Activated CD4-positive, alpha-beta T cell treated with anti-CD3 and anti-CD28 coated beads, Interleukin-2, amount 50 U/mL, for 24 hours (primary cell): Measurements from ENCODE around the gene PCDHB8.
"Not testable (repeated sequence)": the region's sequence is repeated elsewhere in the genome, so short reads cannot be mapped to it uniquely, and the experiment has no call there.

Experiments
- DNase-seq, 2 donors: peaks; one replicate each; pipeline ENCODE4 v3.0.0-alpha.2; 2020; ENCODE audit warnings: low read depth in 1 of 2, low spot score in 1 of 2

The PCDHB8 gene

DNA sequence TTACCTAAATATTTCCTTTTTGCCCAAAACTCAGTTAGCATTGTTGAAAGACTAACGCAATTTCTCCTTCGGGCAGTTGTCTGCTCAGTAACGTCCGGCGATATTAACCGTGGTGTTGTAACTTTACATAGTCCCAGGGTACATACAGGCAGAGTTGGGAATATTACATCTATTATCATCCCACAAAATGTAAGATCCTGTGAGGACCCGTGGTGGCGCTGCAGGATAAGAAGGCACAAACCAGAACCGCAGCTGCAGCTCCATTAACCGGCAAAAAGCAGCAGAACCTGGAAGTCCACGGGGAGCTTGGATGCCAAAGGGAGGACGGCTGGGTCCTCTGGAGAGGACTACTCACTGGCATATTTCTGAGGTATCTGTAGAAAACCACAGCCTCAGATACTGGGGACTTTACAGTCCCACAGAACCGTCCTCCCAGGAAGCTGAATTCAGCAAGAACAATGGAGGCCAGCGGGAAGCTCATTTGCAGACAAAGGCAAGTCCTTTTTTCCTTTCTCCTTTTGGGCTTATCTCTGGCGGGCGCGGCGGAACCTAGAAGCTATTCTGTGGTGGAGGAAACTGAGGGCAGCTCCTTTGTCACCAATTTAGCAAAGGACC is at the start of gene PCDHB8:
PCDHB8 (plus strand) TSS at position 214 of the 615 bp plus-strand sequence; CDS start at position 459, 245 bp downstream.
- DNase-seq, result not testable (repeated sequence)

DNA sequence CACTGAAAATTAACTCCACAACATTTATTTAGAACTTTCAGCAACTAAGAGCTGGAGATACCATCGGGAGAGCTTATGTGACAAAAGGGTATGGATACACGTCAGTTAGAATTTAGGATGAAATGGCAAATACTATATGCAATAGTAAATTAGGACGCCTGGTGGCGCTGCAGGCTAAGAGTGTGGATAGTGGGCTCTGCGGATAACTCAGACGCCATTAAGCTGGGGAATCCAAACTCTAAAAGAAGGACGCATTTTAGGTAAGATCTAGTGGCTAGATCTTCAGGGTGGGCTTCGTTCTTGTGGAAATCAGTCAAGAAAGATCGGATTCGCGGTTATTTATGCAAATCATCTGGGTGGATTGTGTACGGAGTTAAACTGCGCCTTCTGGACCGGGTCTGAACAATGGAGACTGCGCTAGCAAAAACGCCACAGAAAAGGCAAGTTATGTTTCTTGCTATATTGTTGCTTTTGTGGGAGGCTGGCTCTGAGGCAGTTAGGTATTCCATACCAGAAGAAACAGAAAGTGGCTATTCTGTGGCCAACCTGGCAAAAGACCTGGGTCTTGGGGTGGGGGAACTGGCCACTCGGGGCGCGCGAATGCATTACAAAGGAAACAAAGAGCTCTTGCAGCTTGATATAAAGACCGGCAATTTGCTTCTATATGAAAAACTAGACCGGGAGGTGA is 42.4 kb upstream of the PCDHB8 start, which contains the start of gene PCDHB5:
PCDHB5 (plus strand) TSS at position 177 of the 688 bp plus-strand sequence; CDS start at position 406, 229 bp downstream.
- DNase-seq, result no peak

DNA sequence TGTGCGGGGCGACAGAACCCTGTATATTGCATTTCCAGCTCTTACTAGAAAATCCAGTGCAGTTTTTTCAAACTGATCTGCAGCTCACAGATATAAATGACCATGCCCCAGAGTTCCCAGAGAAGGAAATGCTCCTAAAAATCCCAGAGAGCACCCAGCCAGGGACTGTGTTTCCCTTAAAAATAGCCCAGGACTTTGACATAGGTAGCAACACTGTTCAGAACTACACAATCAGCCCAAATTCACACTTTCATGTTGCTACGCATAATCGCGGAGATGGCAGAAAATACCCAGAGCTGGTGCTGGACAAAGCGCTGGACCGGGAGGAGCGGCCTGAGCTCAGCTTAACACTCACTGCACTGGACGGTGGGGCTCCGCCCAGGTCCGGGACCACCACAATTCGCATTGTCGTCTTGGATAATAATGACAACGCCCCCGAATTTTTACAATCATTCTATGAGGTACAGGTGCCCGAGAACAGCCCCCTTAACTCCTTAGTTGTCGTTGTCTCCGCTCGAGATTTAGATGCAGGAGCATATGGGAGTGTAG is 41.8 kb upstream of the PCDHB8 start:
- DNase-seq, result no peak

DNA sequence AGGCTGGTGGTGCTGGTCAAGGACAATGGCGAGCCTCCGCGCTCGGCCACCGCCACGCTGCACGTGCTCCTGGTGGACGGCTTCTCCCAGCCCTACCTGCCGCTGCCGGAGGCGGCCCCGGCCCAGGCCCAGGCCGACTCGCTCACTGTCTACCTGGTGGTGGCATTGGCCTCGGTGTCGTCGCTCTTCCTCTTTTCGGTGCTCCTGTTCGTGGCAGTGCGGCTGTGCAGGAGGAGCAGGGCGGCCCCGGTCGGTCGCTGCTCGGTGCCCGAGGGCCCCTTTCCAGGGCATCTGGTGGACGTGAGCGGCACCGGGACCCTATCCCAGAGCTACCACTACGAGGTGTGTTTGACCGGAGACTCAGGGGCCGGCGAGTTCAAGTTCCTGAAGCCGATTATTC is 40.2 kb upstream of the PCDHB8 start:
- not testable (repeated sequence) for DNase-seq

DNA sequence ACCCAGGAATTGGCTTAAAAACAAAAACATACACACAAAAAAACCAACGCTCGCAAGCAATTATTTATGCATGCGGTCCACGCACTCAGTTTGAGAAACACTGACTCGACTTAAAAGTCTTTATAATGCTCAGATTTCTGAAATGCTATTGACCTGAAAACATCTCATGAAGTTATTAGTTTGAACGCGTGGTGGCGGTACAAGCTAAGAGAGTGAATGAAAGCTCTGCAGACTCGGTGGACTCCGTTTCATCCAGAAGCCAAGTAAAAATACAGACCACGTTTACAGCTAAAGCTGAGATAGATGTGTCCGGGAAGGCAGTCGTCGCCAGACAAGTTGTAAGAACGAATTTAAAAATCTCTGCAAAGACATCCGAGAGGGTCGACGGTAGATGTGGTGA is 27.8 kb upstream of the PCDHB8 start, which contains the start of gene PCDHB6:
PCDHB6 (plus strand) TSS at position 246 of the 400 bp plus-strand sequence. CDS start 201 bp downstream, outside the sequence.
- no peak for DNase-seq

DNA sequence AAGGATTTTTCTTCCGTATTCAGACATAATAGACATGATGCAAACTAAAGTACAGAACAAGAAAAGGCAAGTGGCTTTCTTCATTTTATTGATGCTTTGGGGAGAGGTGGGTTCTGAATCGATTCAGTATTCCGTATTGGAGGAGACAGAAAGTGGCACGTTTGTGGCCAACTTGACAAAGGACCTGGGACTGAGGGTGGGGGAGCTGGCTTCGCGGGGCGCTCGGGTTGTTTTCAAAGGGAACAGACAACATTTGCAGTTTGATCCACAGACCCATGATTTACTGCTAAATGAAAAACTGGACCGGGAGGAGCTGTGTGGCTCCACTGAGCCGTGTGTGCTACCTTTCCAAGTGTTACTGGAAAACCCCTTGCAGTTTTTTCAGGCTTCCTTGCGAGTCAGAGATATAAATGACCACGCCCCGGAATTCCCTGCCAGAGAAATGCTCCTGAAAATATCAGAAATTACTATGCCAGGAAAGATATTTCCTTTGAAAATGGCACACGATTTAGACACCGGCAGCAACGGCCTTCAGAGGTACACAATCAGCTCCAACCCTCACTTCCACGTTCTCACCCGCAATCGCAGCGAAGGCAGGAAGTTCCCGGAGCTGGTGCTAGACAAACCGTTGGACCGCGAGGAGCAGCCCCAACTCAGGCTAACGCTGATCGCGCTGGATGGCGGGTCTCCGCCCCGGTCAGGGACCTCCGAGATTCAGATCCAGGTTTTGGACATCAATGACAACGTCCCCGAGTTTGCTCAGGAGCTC is 27.2 kb upstream of the PCDHB8 start:
- no peak for DNase-seq

DNA sequence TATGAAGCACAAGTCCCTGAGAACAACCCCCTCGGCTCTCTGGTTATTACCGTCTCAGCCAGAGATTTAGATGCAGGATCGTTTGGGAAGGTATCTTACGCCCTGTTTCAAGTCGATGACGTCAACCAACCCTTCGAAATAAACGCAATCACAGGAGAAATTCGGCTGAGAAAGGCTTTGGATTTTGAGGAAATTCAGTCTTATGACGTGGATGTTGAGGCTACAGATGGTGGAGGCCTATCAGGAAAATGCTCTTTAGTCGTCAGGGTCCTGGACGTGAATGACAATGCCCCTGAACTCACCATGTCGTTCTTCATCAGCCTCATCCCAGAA is 26.6 kb upstream of the PCDHB8 start:
- DNase-seq, result no peak

DNA sequence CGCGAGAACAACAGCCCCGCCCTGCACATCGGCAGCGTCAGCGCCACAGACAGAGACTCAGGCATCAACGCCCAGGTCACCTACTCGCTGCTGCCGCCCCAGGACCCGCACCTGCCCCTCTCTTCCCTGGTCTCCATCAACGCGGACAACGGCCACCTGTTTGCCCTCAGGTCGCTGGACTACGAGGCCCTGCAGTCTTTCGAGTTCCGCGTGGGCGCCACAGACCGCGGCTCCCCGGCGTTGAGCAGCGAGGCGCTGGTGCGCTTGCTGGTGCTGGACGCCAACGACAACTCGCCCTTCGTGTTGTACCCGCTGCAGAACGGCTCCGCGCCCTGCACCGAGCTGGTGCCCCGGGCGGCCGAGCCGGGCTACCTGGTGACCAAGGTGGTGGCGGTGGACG is 26.0 kb upstream of the PCDHB8 start:
- not testable (repeated sequence) for DNase-seq

DNA sequence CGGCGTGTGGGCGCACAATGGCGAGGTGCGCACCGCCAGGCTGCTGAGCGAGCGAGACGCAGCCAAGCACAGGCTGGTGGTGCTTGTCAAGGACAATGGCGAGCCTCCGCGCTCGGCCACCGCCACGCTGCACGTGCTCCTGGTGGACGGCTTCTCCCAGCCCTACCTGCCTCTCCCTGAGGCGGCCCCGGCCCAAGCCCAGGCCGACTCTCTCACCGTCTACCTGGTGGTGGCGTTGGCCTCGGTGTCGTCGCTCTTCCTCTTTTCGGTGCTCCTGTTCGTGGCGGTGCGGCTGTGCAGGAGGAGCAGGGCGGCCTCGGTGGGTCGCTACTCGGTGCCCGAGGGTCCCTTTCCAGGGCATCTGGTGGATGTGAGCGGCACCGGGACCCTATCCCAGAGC is 25.5 kb upstream of the PCDHB8 start:
- not testable (repeated sequence) for DNase-seq

DNA sequence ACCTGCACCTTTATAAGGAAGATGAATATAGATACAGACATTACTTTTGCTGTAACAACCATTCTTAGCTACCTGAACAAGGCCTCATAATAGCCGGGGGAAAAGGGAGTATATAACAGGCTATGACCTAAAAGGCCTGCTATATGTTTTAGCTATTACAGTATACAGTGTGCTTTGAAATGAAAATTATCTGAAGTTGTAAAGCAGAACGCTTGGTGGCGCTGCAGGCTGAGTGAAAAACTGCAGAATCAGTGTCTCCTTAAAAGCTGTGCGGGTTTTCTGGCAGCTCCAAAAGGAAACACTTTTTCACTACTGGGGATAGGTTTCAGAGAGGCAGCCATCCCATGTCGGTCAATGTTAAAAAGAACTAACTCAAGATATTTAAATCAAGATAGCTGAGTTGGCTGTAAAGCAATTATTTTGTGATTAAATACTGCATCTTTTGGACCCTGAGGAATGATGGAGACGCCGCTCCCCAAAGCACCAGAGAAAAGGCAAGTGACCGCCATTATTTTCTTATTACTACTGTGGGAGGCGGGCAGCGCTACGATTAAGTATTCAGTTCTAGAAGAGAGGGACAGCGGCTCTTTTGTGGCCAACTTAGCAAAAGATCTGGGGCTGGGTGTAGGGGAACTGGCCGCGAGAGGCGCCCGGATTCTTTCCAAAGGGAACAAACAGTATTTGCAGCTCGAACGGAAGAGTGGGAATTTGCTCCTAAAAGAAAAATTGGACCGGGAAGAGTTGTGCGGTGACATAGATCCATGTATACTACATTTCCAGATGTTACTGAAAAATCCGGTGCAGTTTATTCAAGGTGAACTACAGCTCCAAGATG is 21.8 kb upstream of the PCDHB8 start:
- no peak for DNase-seq

DNA sequence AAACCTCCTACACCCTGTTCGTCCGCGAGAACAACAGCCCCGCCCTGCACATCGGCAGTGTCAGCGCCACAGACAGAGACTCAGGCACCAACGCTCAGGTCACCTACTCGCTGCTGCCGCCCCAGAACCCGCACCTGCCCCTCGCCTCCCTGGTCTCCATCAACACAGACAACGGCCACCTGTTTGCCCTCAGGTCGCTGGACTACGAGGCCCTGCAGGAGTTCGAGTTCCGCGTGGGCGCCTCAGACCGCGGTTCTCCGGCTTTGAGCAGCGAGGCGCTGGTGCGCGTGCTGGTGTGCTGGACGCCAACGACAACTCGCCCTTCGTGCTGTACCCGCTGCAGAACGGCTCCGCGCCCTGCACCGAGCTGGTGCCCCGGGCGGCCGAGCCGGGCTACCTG is 20.2 kb upstream of the PCDHB8 start:
- not testable (repeated sequence) for DNase-seq

DNA sequence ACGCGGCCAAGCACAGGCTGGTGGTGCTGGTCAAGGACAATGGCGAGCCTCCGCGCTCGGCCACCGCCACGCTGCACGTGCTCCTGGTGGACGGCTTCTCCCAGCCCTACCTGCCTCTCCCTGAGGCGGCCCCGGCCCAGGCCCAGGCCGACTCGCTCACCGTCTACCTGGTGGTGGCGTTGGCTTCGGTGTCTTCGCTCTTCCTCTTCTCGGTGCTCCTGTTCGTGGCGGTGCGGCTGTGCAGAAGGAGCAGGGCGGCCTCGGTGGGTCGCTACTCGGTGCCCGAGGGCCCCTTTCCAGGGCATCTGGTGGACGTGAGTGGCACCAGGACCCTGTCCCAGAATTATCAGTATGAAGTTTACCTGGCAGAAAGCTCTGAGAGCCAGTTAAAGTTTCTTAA is 19.7 kb upstream of the PCDHB8 start:
- DNase-seq, result not testable (repeated sequence)

DNA sequence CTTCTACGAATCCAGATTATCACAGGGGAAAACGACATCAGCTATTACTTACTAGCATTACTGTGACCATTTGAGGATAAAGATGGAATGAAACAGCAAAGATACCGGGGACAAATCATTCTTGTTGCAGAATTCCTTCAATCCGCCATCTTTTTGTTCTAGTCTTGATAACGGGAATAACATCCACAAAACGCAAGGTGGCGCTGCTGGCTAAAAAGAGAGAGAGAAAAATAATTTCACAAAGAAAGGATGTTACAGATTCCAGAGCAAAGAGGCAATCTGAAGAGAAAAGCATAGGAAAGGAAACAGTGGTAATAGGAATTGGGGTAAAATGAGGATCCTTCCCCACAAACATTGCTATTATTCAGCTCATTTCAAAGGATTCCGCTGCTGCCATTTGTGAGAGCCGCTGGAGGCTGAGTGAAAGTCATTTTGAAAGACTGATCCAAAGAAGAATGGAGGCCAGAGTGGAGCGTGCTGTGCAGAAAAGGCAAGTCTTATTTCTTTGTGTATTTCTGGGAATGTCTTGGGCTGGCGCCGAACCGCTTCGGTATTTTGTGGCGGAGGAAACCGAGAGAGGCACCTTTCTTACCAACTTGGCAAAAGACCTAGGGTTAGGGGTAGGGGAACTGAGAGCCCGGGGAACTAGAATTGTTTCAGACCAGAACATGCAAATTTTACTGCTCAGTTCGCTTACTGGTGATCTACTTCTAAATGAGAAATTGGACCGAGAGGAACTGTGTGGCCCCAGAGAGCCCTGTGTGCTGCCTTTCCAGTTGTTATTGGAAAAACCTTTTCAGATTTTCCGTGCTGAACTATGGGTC is 5.0 kb upstream of the PCDHB8 start, which contains the start of gene PCDHB7:
PCDHB7 (plus strand) TSS at position 264 of the 824 bp plus-strand sequence; CDS start at position 456, 192 bp downstream.
- no peak for DNase-seq

DNA sequence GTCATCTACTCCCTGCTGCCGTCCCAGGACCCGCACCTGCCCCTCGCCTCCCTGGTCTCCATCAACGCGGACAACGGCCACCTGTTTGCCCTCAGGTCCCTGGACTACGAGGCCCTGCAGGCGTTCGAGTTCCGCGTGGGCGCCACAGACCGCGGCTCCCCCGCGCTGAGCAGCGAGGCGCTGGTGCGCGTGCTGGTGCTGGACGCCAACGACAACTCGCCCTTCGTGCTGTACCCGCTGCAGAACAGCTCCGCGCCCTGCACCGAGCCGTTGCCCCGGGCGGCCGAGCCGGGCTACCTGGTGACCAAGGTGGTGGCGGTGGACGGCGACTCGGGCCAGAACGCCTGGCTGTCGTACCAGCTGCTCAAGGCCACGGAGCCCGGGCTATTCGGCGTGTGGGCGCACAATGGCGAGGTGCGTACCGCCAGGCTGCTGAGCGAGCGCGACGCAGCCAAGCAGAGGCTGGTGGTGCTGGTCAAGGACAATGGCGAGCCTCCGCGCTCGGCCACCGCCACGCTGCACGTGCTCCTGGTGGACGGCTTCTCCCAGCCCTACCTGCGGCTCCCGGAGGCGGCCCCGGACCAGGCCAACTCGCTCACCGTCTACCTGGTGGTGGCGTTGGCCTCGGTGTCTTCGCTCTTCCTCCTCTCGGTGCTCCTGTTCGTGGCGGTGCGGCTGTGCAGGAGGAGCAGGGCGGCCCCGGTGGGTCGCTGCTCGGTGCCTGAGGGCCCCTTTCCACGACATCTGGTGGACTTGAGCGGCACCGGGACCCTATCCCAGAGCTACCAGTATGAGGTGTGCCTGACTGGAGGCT is 3.1 kb upstream of the PCDHB8 start:
- DNase-seq, result not testable (repeated sequence)

DNA sequence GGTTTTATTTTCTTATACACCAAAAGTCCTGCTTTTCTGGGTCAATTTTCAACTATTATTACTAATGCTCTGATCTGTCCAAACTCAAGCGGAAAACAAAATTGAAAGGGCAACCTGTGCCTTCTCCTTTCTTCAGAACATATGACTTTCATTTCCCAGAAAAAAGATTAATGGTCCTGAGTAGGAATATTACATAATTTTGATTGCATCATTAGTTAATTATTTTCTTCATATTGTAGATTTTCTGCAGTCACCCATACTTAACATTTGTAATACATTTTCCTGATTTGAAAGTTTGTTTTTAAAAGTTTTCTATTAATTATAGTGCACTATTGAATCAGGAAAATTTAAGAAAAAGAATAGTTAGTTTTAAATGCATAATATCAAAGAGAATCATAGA is 1.7 kb upstream of the PCDHB8 start:
- DNase-seq, result no peak

DNA sequence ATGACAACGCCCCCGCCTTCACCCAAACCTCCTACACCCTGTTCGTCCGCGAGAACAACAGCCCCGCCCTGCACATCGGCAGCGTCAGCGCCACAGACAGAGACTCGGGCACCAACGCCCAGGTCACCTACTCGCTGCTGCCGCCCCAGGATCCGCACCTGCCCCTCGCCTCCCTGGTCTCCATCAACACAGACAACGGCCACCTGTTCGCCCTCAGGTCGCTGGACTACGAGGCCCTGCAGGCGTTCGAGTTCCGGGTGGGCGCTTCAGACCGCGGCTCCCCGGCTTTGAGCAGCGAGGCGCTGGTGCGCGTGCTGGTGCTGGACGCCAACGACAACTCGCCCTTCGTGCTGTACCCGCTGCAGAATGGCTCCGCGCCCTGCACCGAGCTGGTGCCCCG is 1.8 kb downstream of the PCDHB8 start:
- DNase-seq, result not testable (repeated sequence)

DNA sequence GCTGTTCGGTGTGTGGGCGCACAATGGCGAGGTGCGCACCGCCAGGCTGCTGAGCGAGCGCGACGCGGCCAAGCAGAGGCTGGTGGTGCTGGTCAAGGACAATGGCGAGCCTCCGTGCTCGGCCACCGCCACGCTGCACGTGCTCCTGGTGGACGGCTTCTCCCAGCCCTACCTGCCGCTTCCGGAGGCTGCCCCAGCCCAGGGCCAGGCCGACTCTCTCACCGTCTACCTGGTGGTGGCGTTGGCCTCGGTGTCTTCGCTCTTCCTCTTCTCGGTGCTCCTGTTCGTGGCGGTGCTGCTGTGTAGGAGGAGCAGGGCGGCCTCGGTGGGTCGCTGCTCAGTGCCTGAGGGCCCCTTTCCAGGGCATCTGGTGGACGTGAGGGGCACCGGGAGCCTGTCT is 2.3 kb downstream of the PCDHB8 start:
- DNase-seq, result not testable (repeated sequence)

DNA sequence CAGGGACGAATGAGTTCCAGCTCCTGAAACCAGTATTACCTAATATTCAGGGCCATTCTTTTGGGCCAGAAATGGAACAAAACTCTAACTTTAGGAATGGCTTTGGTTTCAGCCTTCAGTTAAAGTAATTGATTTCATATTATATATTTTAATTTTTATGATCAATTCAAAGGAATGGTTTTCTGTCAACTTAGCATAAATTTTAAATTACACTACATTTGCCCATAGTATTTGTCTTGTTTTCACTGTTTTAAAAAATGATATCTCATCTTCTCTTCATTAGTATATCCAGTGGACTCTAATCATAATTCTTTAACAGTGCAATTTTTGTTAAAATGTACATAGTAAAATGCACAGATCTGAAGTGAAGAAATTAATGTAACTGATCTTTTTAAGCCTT is 2.7 kb downstream of the PCDHB8 start:
- no peak for DNase-seq

DNA sequence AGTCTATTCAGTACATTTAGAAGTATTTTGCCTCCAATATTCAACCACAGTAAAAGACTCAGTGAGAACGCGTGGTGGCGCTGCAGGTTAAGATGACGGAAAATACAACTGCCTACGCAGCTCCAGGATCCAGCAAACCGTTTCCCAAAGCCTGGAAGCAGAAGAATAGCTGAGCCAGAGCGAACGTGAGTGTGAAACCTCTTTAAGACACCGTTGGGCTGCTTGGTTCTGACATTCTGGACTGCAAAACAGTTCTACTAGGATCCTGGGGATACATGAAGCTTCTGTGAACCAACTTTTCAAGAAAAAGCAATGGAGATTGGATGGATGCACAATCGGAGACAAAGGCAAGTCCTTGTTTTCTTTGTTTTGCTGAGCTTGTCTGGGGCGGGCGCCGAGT is 4.7 kb downstream of the PCDHB8 start, which contains the start of gene PCDHB16:
PCDHB16 (plus strand) TSS at position 140 of the 400 bp plus-strand sequence; CDS start at position 313, 173 bp downstream.
- DNase-seq, result no peak
